Panc1 (cell line): ENCODE results near the gene NCKAP5. TPM values are rescaled to one million over a fixed set of nuclear protein-coding genes. Genes with fewer than 3 reads are reported as not detected.

Experiments used
- ATAC-seq: fragments of 200-7000 bp; cut with Tn5 transposase; 2 replicates; pipeline ENCODE4 v1.9.1; 2020; ENCODE audit warnings: mild to moderate bottlenecking, moderate library complexity
- BruUV-seq: library from RNA; stranded (reverse); fragments of 400-500 nt; replicated peaks from 2 replicates; lab custom pipeline; 2021; lab: Mats Ljungman, UMichigan
- CTCF ChIA-PET: fragments of 300-600 bp; sonication (Branson Sonifier 250); formaldehyde crosslinking; loops from one replicate; lab custom pipeline; 2022; ENCODE audit warnings: antibody characterized with exemption; lab: Charles Lee
- POLR2A ChIA-PET: fragments of 300-600 bp; sonication (Branson Sonifier 250); formaldehyde crosslinking; loops from one replicate; lab custom pipeline; 2022; ENCODE audit warnings: antibody characterized with exemption; lab: Charles Lee
- DNase-seq: peaks from one replicate; pipeline ENCODE4 v3.0.0-alpha.2; 2010; ENCODE audit warnings: low read depth, low spot score
- H3K27ac ChIP-seq: 2 replicates; pipeline ENCODE4 v1.5.1; 2011; ENCODE audit warnings: mild to moderate bottlenecking, low read length, inconsistent platforms
- H3K27me3 ChIP-seq: fragments of 200-500 bp; sonication (Bioruptor generic); 2 replicates; pipeline ENCODE4 v1.6.0; 2014; ENCODE audit warnings: low read length, inconsistent platforms; ENCODE audit not compliant: control insufficient read depth, insufficient read depth
- H3K36me3 ChIP-seq: fragments of 200-500 bp; sonication (Bioruptor generic); 2 replicates; pipeline ENCODE4 v1.5.1; 2014; ENCODE audit warnings: inconsistent platforms, mild to moderate bottlenecking, low read length, moderate library complexity; ENCODE audit not compliant: control insufficient read depth, insufficient read depth
- H3K4me1 ChIP-seq: 2 replicates; pipeline ENCODE4 v1.5.1; 2011; ENCODE audit warnings: inconsistent platforms, mild to moderate bottlenecking, low read length, moderate library complexity; ENCODE audit not compliant: control insufficient read depth, insufficient read depth
- H3K4me3 ChIP-seq, 2 experiments: 2 replicates each; pipeline ENCODE4 v1.5.1; 2011 to 2012; ENCODE audit warnings: low read depth in 2 of 2, low read length in 2 of 2, mild to moderate bottlenecking in 2 of 2, inconsistent platforms in 1 of 2, moderate library complexity in 1 of 2
- H3K9me3 ChIP-seq: fragments of 200-500 bp; sonication (Bioruptor generic); 2 replicates; pipeline ENCODE4 v1.5.1; 2014; ENCODE audit warnings: low read depth, mild to moderate bottlenecking, inconsistent platforms, low read length, moderate library complexity; ENCODE audit not compliant: control insufficient read depth, insufficient read depth
- CTCF ChIP-seq: fragments of 450-650 bp; IDR thresholded peaks from 2 replicates; pipeline ENCODE4 v1.5.1; 2017; ENCODE audit warnings: mild to moderate bottlenecking
- POLR2AphosphoS5 ChIP-seq: IDR thresholded peaks from 2 replicates; pipeline ENCODE4 v1.6.1; 2012; ENCODE audit warnings: mild to moderate bottlenecking, low read depth, low read length, moderate library complexity
- REST ChIP-seq, 2 experiments: IDR thresholded peaks; 2 replicates each; pipeline ENCODE4 v1.6.1; 2011 to 2012; ENCODE audit warnings: low read depth in 2 of 2, control low read depth in 1 of 2, low read length in 1 of 2, mild to moderate bottlenecking in 1 of 2, moderate library complexity in 1 of 2; ENCODE audit not compliant: insufficient read depth in 1 of 2
- SIN3A ChIP-seq: IDR thresholded peaks from 2 replicates; pipeline ENCODE4 v1.6.1; 2012; ENCODE audit warnings: low read depth, mild to moderate bottlenecking, low read length, moderate library complexity, borderline replicate concordance; ENCODE audit not compliant: insufficient read depth
- TCF7L2 ChIP-seq: IDR thresholded peaks from 2 replicates; pipeline ENCODE4 v1.6.1; 2011; ENCODE audit warnings: mild to moderate bottlenecking, low read depth, low read length, inconsistent platforms
- in situ Hi-C: cut with HindIII; loops from 2 replicates; pipeline ENCODE4 v1.10.0; 2016; ENCODE audit warnings: low sequenced_read_pairs, low pct_unique_long_range_greater_than_20kb
- intact Hi-C: fragments of 100-400 bp; cut with micrococcal nuclease; formaldehyde crosslinking; loops from one replicate; pipeline ENCODE4 v1.10.0; 2022; ENCODE audit not compliant: unreplicated experiment
- total RNA-seq: library from RNA; stranded (reverse); gene quantifications from one replicate; pipeline ENCODE4 v1.2.1, GENCODE V29; 2021; ENCODE audit not compliant: unreplicated experiment

Gene NCKAP5
- total RNA-seq, 1 experiment from 2014 or later, result 0.10 TPM

GRCh38 chr2:132779206-132779721 lies 789.0 kb downstream of the NCKAP5 start:
- H3K36me3 ChIP-seq, result no peaks in the 10 kb centered on the region
- CTCF ChIA-PET, result no interaction called here
- POLR2A ChIA-PET, result no interaction called here
- ATAC-seq, result no peak
- H3K27ac ChIP-seq, result no peak overlapping the region
- H3K27me3 ChIP-seq, result no peaks in the 10 kb centered on the region
- TF ChIP-seq SIN3A (no peak), TCF7L2 (no peak), REST (IDR thresholded peaks at IDR 0.05; ENCODE audit: insufficient read depth in 1 of 2, low read depth in 2 of 2, low read length in 1 of 2) (no peak), CTCF (no peak), POLR2AphosphoS5 (no peak)
- no peak overlapping the region for H3K4me3 ChIP-seq
- DNase-seq, result no peak
- H3K4me1 ChIP-seq, result no peaks in the 10 kb centered on the region
- intact Hi-C loops, result no loop called here
- in situ Hi-C loops, result no loop called here
- no TSS peak for BruUV-seq
- H3K9me3 ChIP-seq, result no peaks in the 10 kb centered on the region

- in situ Hi-C loops, result no loop called here
- TF ChIP-seq POLR2AphosphoS5, result no peak
- TF ChIP-seq TCF7L2, result no peak
- no peak for TF ChIP-seq SIN3A
- TF ChIP-seq REST (IDR thresholded peaks at IDR 0.05; ENCODE audit: insufficient read depth in 1 of 2, low read depth in 2 of 2, low read length in 1 of 2), result no peak
- TF ChIP-seq CTCF, result no peak
- BruUV-seq, result no TSS peak
- CTCF ChIA-PET, result no interaction called here
- no peak overlapping the region for H3K27ac ChIP-seq
- no peak for DNase-seq
- POLR2A ChIA-PET, result no interaction called here
- no peaks in the 10 kb centered on the region for H3K9me3 ChIP-seq
- ATAC-seq, result no peak
- H3K4me1 ChIP-seq, result no peaks in the 10 kb centered on the region
- intact Hi-C loops, result no loop called here
- H3K27me3 ChIP-seq, result no peaks in the 10 kb centered on the region
- H3K4me3 ChIP-seq, result no peak overlapping the region
- H3K36me3 ChIP-seq, result no peaks in the 10 kb centered on the region
Measured at GRCh38 chr2:132776287-132776686, 792.0 kb downstream of the NCKAP5 start.
